Measurements from ENCODE around the gene DGKG. TPM values are rescaled to one million over a fixed set of nuclear protein-coding genes. Genes with fewer than 3 reads are reported as not detected.

DGKG gene
- total RNA-seq, 1 donor from 2014 or later, result 65.7 TPM

DNA sequence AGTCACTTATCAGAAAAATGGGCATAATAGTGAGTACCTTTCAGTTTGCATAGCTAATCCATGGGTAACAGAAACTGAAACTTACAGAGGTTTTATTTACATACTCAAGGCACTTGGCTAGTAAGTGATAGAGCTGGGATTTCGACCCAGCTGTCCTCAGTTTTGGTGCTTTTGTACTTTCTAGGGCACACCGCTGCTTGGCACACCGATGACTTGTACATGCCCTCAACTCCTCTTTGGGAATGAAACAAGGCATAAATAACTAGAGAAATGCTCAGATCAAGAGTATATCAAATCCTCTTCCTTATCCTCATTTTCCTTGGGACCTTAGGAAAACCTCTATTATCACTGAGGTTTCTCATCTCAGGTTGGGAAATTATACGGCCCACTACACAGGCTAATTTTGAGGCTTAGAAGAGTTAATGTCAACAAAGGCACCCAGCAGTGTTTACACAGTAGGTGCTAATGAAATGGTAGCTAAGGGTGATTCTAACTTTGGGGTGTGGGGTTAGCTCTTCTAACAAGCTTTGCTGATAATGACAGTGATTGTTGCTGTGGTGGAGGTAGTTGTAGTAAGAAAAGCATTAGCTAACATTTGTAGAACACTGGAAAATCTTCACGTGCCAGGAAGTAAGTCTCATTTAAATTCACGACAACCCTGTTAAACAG lies 20.3 kb upstream of the DGKG start:
- H3K36me3 ChIP-seq, result no peaks in the 10 kb centered on the region
- DNase-seq, result no peak
- TF ChIP-seq, protein P1, sequence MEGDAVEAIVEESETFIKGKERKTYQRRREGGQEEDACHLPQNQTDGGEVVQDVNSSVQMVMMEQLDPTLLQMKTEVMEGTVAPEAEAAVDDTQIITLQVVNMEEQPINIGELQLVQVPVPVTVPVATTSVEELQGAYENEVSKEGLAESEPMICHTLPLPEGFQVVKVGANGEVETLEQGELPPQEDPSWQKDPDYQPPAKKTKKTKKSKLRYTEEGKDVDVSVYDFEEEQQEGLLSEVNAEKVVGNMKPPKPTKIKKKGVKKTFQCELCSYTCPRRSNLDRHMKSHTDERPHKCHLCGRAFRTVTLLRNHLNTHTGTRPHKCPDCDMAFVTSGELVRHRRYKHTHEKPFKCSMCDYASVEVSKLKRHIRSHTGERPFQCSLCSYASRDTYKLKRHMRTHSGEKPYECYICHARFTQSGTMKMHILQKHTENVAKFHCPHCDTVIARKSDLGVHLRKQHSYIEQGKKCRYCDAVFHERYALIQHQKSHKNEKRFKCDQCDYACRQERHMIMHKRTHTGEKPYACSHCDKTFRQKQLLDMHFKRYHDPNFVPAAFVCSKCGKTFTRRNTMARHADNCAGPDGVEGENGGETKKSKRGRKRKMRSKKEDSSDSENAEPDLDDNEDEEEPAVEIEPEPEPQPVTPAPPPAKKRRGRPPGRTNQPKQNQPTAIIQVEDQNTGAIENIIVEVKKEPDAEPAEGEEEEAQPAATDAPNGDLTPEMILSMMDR (IDR thresholded peaks at IDR 0.05; ENCODE audit: borderline replicate concordance), result no peak
- H3K27ac ChIP-seq (replicated peaks), result peak overlapping the region; percentile 90
- peaks cover 36% of the 10 kb centered on the region for H3K4me1 ChIP-seq
- H3K9me3 ChIP-seq (replicated peaks), result no peaks in the 10 kb centered on the region
- intact Hi-C loops (cut with micrococcal nuclease), result no loop called here
- H3K4me3 ChIP-seq, result no peak overlapping the region
- no peaks in the 10 kb centered on the region for H3K27me3 ChIP-seq (ENCODE audit: low read depth)

DNA sequence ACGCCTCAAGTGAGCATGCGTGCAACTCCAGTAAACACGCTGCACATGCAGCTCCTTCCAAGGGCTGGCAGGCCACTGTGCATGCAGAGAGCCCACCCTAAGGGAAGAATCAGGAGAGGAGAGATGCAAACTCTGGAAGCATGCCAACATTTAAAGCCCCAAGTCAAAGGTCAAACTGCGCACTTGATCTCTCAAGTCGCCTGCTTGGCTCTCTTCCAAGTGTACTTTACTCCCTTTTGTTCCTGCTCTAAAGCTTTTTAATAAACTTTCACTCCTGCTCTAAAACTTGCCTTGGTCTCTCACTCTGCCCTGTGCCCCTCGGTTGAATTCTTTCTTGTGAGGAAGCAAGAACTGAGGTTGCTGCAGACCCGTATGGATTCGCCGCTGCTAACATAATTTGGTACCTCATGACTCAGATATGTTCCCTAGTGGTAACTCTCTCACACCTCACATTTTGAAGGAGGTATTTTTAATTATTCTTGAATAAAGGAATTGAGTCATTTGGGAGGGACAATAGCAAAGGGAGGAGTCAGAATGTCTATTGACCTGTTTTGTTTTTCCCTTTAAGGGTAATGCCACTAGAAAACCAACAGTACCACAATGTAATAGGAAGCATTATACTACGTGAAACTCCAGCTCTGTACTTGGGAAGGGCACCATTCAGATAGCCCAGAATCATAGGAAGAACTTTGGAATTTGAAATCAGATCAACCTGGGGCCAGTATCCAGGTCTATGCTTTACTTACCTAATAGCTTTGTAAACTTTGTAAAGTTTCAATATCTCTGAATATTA lies 19.6 kb upstream of the DGKG start:
- no peak overlapping the region for H3K4me3 ChIP-seq
- no peaks in the 10 kb centered on the region for H3K9me3 ChIP-seq (replicated peaks)
- peak overlapping the region; percentile 90 for H3K27ac ChIP-seq (replicated peaks)
- TF ChIP-seq, protein P1 (IDR thresholded peaks at IDR 0.05; ENCODE audit: borderline replicate concordance), result no peak
- peaks cover 36% of the 10 kb centered on the region for H3K4me1 ChIP-seq
- H3K36me3 ChIP-seq, result no peaks in the 10 kb centered on the region
- intact Hi-C loops (cut with micrococcal nuclease), result no loop called here
- no peak for DNase-seq
- no peaks in the 10 kb centered on the region for H3K27me3 ChIP-seq (ENCODE audit: low read depth)

DNA sequence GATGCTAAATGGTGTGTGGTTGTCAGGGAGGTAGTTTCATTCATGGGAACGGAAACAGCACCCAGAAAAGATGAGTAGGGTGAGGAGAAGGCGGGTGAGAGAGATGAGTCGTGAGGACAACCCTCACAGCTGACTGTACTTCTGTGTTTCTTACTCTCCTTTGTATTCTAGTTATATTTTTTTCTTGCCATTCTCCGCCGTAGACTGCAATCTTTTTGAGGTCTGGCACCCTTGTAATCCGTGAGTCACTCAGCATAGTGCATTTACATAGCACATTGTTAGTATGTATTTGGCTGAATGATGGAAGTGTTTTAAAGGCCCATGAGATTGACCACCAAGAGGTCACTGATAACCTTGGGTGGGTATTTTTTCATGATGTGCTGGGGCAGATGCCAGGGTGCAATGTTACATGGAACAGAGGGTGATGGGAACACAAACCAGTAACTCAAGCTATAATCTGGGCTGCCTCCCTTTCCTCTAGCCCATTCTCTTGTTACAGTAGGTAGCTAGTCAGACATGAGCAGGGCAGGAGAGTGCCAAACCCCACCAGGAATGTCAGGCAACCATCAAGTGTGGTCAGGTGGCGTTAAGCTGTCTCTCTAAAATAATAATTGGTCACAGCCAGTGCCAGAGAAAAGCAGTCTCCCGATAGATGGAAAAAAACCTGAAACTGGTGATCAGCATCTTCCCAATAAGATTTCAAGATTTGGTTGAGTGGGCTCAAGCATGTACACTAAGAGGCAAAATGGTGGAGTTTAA lies 18.8 kb upstream of the DGKG start:
- H3K4me1 ChIP-seq, result peaks cover 36% of the 10 kb centered on the region
- H3K9me3 ChIP-seq (replicated peaks), result no peaks in the 10 kb centered on the region
- intact Hi-C loops (cut with micrococcal nuclease), result no loop called here
- no peaks in the 10 kb centered on the region for H3K36me3 ChIP-seq
- no peak overlapping the region for H3K4me3 ChIP-seq
- H3K27ac ChIP-seq (replicated peaks), result peak overlapping the region; percentile 90
- DNase-seq, result peak; percentile 17
- no peaks in the 10 kb centered on the region for H3K27me3 ChIP-seq (ENCODE audit: low read depth)
- TF ChIP-seq, protein P1 (IDR thresholded peaks at IDR 0.05; ENCODE audit: borderline replicate concordance), result no peak

DNA sequence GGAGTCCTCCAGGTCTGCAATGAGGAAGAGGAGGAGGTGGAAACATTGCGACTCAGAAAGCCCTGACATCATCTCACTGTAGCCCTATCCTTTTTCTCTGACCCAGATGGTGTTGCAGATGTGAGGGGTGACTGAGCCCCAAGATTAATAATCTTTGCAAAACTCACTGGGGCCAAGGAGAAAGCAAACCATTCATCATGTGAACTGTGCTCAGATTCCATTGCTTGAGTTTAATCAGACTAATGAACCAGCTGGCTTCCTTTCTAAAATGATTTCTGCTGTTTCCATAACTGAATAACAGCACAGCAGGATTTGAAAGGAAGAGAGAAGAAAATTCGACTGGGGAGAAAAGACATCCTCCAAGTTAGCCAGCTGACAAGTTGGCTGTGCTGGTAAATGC lies 13.4 kb upstream of the DGKG start:
- no peaks in the 10 kb centered on the region for H3K36me3 ChIP-seq
- intact Hi-C loops (cut with micrococcal nuclease), result no loop called here
- H3K9me3 ChIP-seq (replicated peaks), result no peaks in the 10 kb centered on the region
- no peak overlapping the region for H3K4me3 ChIP-seq
- no peak overlapping the region for H3K27ac ChIP-seq (replicated peaks)
- TF ChIP-seq, protein P1 (IDR thresholded peaks at IDR 0.05; ENCODE audit: borderline replicate concordance), result no peak
- H3K27me3 ChIP-seq (ENCODE audit: low read depth), result no peaks in the 10 kb centered on the region
- DNase-seq, result no peak
- no peaks in the 10 kb centered on the region for H3K4me1 ChIP-seq

DNA sequence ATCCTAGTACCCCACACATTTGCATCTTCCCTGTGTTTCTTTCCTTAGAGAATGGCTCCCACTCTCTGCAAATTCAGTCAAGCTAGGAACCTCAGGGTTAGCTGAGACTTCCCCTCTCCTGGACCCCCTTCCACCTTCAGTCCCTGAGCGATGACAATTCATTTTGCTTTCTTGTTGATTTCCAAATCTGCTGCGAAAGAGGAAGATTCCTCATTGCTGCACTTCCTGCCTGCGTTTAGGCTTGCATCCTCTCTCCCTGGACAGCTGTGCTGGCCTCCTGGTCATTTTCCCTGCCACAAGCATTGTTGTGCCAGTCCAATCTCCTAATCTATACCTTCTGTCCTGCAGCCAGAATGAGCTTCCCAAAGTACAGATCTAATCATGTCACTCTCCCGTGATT lies 12.3 kb upstream of the DGKG start:
- no peak for DNase-seq
- no peaks in the 10 kb centered on the region for H3K27me3 ChIP-seq (ENCODE audit: low read depth)
- no peaks in the 10 kb centered on the region for H3K36me3 ChIP-seq
- H3K9me3 ChIP-seq (replicated peaks), result no peaks in the 10 kb centered on the region
- H3K4me3 ChIP-seq, result no peak overlapping the region
- TF ChIP-seq, protein P1 (IDR thresholded peaks at IDR 0.05; ENCODE audit: borderline replicate concordance), result no peak
- H3K4me1 ChIP-seq, result no peaks in the 10 kb centered on the region
- H3K27ac ChIP-seq (replicated peaks), result no peak overlapping the region
- intact Hi-C loops (cut with micrococcal nuclease), result no loop called here
